Placental epithelial cell (primary cell): ENCODE measurements around the gene PTTG1. TPM values are rescaled to one million over a fixed set of nuclear protein-coding genes. Genes with fewer than 3 reads are reported as not detected.

Experiments
- small RNA-seq: library from RNA; depleted of rRNA; stranded (forward); fragments of <200 nt; gene quantifications from one replicate; pipeline ENCODE3, GENCODE V24; 2012
- total RNA-seq: library from RNA; depleted of rRNA; stranded (reverse); fragments of >200 nt; gene quantifications from 2 replicates; pipeline ENCODE4 v1.2.3, GENCODE V29; 2012

The PTTG1 gene
- 17.3 and 51.3 TPM in 2 replicates for total RNA-seq

DNA sequence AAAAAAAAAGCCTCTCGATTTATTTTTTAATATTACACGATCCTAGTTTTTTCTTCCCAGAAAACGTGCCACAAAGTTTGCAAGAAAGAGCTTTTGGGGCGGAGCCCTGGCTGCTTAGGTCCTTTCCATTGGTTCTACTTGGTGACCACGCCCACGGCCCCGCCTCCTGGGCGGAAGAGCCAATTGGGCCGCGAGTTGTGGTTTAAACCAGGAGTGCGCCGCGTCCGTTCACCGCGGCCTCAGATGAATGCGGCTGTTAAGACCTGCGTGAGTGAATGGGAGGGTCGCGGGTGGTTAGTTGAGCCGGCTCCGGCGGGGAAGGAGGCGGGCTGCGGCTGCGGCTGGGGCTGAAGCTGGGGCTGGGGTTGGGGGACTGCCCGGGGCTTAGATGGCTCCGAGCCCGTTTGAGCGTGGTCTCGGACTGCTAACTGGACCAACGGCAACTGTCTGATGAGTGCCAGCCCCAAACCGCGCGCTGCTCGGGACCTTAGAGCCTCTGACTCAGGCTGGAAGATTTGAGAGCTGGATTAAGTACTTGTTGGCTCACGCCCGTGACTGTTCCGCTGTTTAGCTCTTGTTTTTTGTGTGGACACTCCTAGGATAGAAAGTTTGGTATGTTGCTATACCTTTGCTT is at the start of gene PTTG1:
Gene PTTG1 (plus strand): TSS at position 231 of the 634 bp plus-strand sequence. CDS start 458 bp downstream, outside the sequence.

DNA sequence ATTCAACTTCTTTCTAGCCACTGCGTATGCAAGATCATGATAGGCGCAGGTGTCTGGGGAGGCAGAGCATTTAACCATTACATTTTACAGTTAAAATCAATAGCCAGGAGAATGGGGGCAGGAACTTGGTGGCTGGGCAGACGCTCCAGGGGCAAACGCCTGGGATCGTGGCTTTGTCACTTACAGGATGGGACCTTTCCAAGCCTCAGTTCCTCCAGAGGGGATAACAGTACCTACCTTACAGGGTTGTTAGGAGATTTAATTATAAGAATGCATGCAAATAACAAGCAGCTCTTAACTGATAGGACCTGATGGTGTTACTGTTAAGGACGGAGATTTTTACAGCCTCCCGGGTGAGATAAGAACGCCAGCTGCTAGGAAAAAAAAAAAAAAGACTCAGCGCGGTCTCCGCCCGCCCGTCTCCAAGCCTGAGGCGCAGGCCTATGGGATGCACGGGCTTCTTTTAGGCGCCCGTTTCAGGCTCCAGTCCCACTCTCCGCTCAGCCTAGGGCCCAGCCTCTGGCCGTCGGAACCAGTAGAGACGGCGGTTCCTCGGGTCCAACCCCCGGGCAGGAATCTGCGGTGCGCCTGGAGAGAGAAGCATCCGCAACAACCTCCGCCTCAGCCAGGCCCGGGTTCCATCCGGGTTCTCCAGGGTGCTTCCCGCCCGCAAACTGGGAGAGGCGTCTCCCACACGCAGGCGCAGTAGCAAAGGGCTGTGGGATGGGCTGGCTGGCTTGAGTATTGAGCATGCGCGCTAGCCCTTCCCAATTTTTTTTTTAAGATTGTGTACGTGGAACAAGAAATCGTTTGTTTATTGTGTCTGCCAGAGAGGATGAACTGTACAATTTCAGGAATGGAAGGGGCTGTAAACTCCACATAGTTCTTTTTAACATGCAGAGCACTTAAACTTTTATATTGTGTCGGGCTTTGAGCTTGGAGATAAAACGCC is 22.0 kb upstream of the PTTG1 start, which contains the start of gene FAM200C:
Gene FAM200C (minus strand): TSS at position 653 of the 952 bp plus-strand sequence. CDS start 4,564 bp downstream, outside the sequence.

DNA sequence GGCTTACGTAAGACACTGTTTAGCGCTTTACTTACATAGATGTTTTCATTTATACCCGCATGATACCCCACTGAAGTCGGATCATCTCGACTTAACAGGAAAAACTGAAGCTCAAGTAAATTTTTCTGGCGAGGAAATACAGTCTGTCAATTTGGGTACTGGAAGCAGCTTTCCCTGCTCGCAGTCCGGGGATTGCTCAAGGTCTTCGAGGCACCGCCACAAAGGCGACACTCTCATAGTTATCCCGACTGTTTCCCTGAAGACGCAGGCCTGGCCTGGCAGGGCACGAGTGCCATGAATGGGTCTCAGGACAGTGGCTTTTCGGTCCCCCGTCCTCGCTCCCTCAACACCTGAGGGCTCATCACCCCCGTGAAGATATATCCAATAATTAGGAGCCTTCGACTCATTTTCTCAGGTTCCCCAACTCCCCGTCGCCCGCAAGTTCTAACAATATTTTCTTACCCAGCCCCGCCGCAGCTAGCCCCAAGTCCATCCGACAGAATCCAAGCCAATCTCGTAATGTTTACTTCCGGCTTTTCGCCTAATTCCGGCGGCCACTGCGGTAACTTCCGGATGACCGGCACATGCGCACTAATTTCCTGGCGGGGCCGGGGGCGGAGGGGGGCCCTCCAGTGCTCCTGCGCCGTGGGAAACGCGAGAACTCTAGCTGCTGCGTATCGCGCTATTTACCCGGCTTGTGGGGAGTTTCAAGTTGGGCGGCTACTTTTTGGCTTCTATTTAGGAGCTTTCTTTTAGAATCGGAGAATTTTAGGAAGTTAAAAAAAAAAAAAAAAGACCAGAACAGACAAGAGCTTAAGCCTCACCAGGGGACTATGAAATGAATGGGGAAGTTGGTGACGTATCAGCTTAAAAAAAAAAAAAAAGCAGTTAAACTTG is 2.8 kb upstream of the PTTG1 start, which contains the start of gene SLU7:
Gene SLU7 (minus strand): TSS at position 521 of the 897 bp plus-strand sequence. CDS start 3,787 bp downstream, outside the sequence.

Small RNA genes lying within 50 kb of the gene (small RNA-seq; reads per million reads assigned to genes)
- gene MIR3142, result not detected

Other genes starting within 250 kb of the PTTG1 start
- not detected in 2 replicates for gene FABP6, start 192.3 kb upstream of the PTTG1 start, total RNA-seq
- gene CCNJL, start 109.3 kb upstream of the PTTG1 start, total RNA-seq, result under 0.01 TPM in 1 of 2 replicates, not detected in the other
- 0.11 and 0.39 TPM in 2 replicates for gene C1QTNF2, start 51.2 kb upstream of the PTTG1 start, total RNA-seq
- 2.4 and 3.9 TPM in 2 replicates for gene FAM200C, start 21.8 kb upstream of the PTTG1 start, total RNA-seq
- gene SLU7, start 2.8 kb upstream of the PTTG1 start, total RNA-seq, result 38.1 and 64.0 TPM in 2 replicates